Endodermal cell (in vitro differentiated cells): Measurements from ENCODE around the gene RGS13. TPM values are rescaled to one million over a fixed set of nuclear protein-coding genes. Genes with fewer than 3 reads are reported as not detected.

Experiments
- DNase-seq: peaks from one replicate; pipeline ENCODE4 v3.0.0-alpha.2; 2017
- H3K27ac ChIP-seq: 2 replicates; pipeline ENCODE4 v1.5.1; 2013; ENCODE audit warnings: mild to moderate bottlenecking, low read depth, low read length, moderate library complexity
- H3K27me3 ChIP-seq: 2 replicates; pipeline ENCODE4 v1.6.1; 2013; ENCODE audit warnings: mild to moderate bottlenecking, low read length, moderate library complexity; ENCODE audit not compliant: insufficient read depth, control insufficient read depth, poor library complexity, severe bottlenecking
- H3K36me3 ChIP-seq: 2 replicates; pipeline ENCODE4 v1.7.0; 2013; ENCODE audit warnings: mild to moderate bottlenecking, low read length, moderate library complexity; ENCODE audit not compliant: control insufficient read depth, insufficient read depth
- H3K4me1 ChIP-seq: one replicate; pipeline ENCODE4 v1.7.0; 2013; ENCODE audit warnings: low read length; ENCODE audit not compliant: control insufficient read depth, insufficient read depth
- H3K4me3 ChIP-seq: 2 replicates; pipeline ENCODE4 v1.5.1; 2013; ENCODE audit warnings: mild to moderate bottlenecking, low read length, moderate library complexity
- H3K9ac ChIP-seq: 2 replicates; pipeline ENCODE4 v1.6.1; 2013; ENCODE audit warnings: mild to moderate bottlenecking, low read length, moderate library complexity; ENCODE audit not compliant: poor library complexity, severe bottlenecking; ENCODE audit errors: extremely low read depth
- H3K9me3 ChIP-seq: 2 replicates; pipeline ENCODE4 v1.6.1; 2013; ENCODE audit warnings: mild to moderate bottlenecking, low read length, moderate library complexity; ENCODE audit not compliant: control insufficient read depth
- H3K27ac Mint-ChIP-seq: 2 replicates; pipeline ENCODE4 v1.8.0; 2020; ENCODE audit warnings: mixed read lengths
- H3K27me3 Mint-ChIP-seq: 2 replicates; pipeline ENCODE4 v1.8.0; 2021; ENCODE audit warnings: mild to moderate bottlenecking, mixed read lengths; ENCODE audit not compliant: insufficient read depth
- H3K36me3 Mint-ChIP-seq: 2 replicates; pipeline ENCODE4 v1.8.0; 2020; ENCODE audit warnings: low read depth, mixed read lengths
- H3K4me1 Mint-ChIP-seq: 2 replicates; pipeline ENCODE4 v1.8.0; 2020; ENCODE audit warnings: mixed read lengths
- H3K4me3 Mint-ChIP-seq: 2 replicates; pipeline ENCODE4 v1.8.0; 2020; ENCODE audit warnings: mild to moderate bottlenecking, moderate library complexity, mixed read lengths
- H3K9me3 Mint-ChIP-seq: 2 replicates; pipeline ENCODE4 v1.8.0; 2020; ENCODE audit warnings: mild to moderate bottlenecking, mixed read lengths
- CTCF ChIP-seq: fragments of 200-600 bp; sonication (generic); conservative IDR thresholded peaks from 2 replicates; pipeline ENCODE4 v1.5.0; 2021; ENCODE audit warnings: antibody characterized with exemption, mild to moderate bottlenecking
- WGBS, 2 experiments: methylation state at CpG; one replicate each; pipeline versions ENCODE4 v1.1.5 to v1.1.7; 2013; ENCODE audit warnings: missing lambda C conversion rate in 2 of 2, mixed read lengths in 1 of 2; ENCODE audit not compliant: insufficient coverage in 1 of 2, insufficient read length in 1 of 2; 5-methylcytosine and 5-hydroxymethylcytosine counted together
- total RNA-seq, 2 donors: library from RNA; stranded (reverse); fragmentation: NEBNext Ultra II Directional in 1 of 2; extraction: Animal tissue kit (Norgen Biotek cat#: 25700) in 1 of 2; gene quantifications; 2 replicates in 1 of 2; 3 replicates in 1 of 2; pipeline ENCODE4 v1.2.1, GENCODE V29; 2021

Gene RGS13
- total RNA-seq, 2 donors from 2014 or later, result not detected

GRCh38 chr1:192668409-192668983, 32.5 kb downstream of the RGS13 start:
- H3K9ac ChIP-seq, result no peak overlapping the region
- H3K27ac Mint-ChIP-seq, result no peak overlapping the region
- 87 to 95% methylated on average over 2 to 5 of the region's 5 CpGs for WGBS, 2 experiments

GRCh38 chr1:192669174-192669573, 33.2 kb downstream of the RGS13 start:
- TF ChIP-seq CTCF, result no peak
- Histone ChIP-seq H3K27ac (no peak overlapping the region), H3K9ac (no peak overlapping the region), H3K9me3 (no peaks in the 10 kb centered on the region), H3K4me1 (no peaks in the 10 kb centered on the region), H3K27me3 (no peaks in the 10 kb centered on the region), H3K36me3 (no peaks in the 10 kb centered on the region), H3K4me3 (no peak overlapping the region)
- Mint-ChIP-seq H3K27ac (no peak overlapping the region), H3K4me3 (no peak overlapping the region), H3K27me3 (no peaks in the 10 kb centered on the region), H3K36me3 (no peaks in the 10 kb centered on the region), H3K9me3 (no peaks in the 10 kb centered on the region), H3K4me1 (no peaks in the 10 kb centered on the region)
- WGBS, 2 experiments, result 80% methylated on average over 1 of the region's 1 CpG; no CpG with 5 or more reads in 1 of the 2 experiments
- DNase-seq, result no peak

More at GRCh38 chr1:192668409-192668983, 32.5 kb downstream of the RGS13 start:
- H3K27me3 ChIP-seq, result no peaks in the 10 kb centered on the region
- Mint-ChIP-seq H3K27me3 (no peaks in the 10 kb centered on the region), H3K4me1 (no peaks in the 10 kb centered on the region), H3K4me3 (no peak overlapping the region), H3K36me3 (no peaks in the 10 kb centered on the region), H3K9me3 (peaks cover 5% of the 10 kb centered on the region)
- no peak for DNase-seq
- H3K9me3 ChIP-seq, result no peaks in the 10 kb centered on the region
- TF ChIP-seq CTCF, result no peak
- H3K4me3 ChIP-seq, result no peak overlapping the region
- no peaks in the 10 kb centered on the region for H3K4me1 ChIP-seq
- H3K27ac ChIP-seq, result no peak overlapping the region
- no peaks in the 10 kb centered on the region for H3K36me3 ChIP-seq

GRCh38 chr1:192675716-192676115, 39.8 kb downstream of the RGS13 start:
- WGBS, 2 experiments, result no CpG with 5 or more reads among the region's 1 CpG

More at GRCh38 chr1:192675716-192676115, 39.8 kb downstream of the RGS13 start:
- no peaks in the 10 kb centered on the region for H3K36me3 Mint-ChIP-seq
- no peak overlapping the region for H3K27ac Mint-ChIP-seq
- Histone ChIP-seq H3K27ac (no peak overlapping the region), H3K4me1 (no peaks in the 10 kb centered on the region), H3K36me3 (no peaks in the 10 kb centered on the region), H3K9ac (no peak overlapping the region), H3K27me3 (no peaks in the 10 kb centered on the region), H3K4me3 (no peak overlapping the region), H3K9me3 (no peaks in the 10 kb centered on the region)
- no peaks in the 10 kb centered on the region for H3K27me3 Mint-ChIP-seq
- no peak for TF ChIP-seq CTCF
- H3K4me3 Mint-ChIP-seq, result no peak overlapping the region
- H3K4me1 Mint-ChIP-seq, result no peaks in the 10 kb centered on the region
- no peaks in the 10 kb centered on the region for H3K9me3 Mint-ChIP-seq
- no peak for DNase-seq
